WTC11 (cell line): ENCODE measurements around the gene KCNIP4. TPM values are rescaled to one million over a fixed set of nuclear protein-coding genes. Genes with fewer than 3 reads are reported as not detected.

Source experiments
- ATAC-seq: fragments of 200-7000 bp; cut with Tn5 transposase; 2 replicates; pipeline ENCODE4 v1.10.0; 2021; ENCODE audit warnings: mild to moderate bottlenecking, moderate library complexity
- CTCF ChIA-PET: fragments of 300-600 bp; sonication (Branson Sonifier 250); formaldehyde crosslinking; loops from one replicate; lab custom pipeline; 2021; ENCODE audit warnings: antibody characterized with exemption; lab: Charles Lee
- POLR2A ChIA-PET: fragments of 350-600 bp; sonication (Branson Sonifier 250); formaldehyde crosslinking; loops from one replicate; lab custom pipeline; 2021; ENCODE audit warnings: antibody characterized with exemption; lab: Charles Lee
- DNase-seq: peaks from one replicate; pipeline ENCODE4 v3.0.0; 2021; ENCODE audit warnings: low spot score
- H3K27ac Mint-ChIP-seq: 2 replicates; pipeline ENCODE4 v1.8.0; 2021; ENCODE audit warnings: mixed read lengths
- H3K27me3 Mint-ChIP-seq: 2 replicates; pipeline ENCODE4 v1.8.0; 2021; ENCODE audit warnings: low read depth, mild to moderate bottlenecking, moderate library complexity, mixed read lengths
- H3K36me3 Mint-ChIP-seq: 2 replicates; pipeline ENCODE4 v1.8.0; 2021; ENCODE audit warnings: mixed read lengths
- H3K4me1 Mint-ChIP-seq: 2 replicates; pipeline ENCODE4 v1.8.0; 2022; ENCODE audit warnings: mixed read lengths
- H3K4me3 Mint-ChIP-seq: 2 replicates; pipeline ENCODE4 v1.8.0; 2021; ENCODE audit warnings: mild to moderate bottlenecking, moderate library complexity, mixed read lengths
- H3K9me3 Mint-ChIP-seq: 2 replicates; pipeline ENCODE4 v1.8.0; 2021; ENCODE audit warnings: mixed read lengths
- CREM ChIP-seq: sonication (generic); formaldehyde crosslinking; IDR thresholded peaks from 2 replicates; pipeline ENCODE4 v1.8.1; 2022; ENCODE audit warnings: mild to moderate bottlenecking, missing genetic modification reagents, moderate library complexity
- E2F5 ChIP-seq: sonication (generic); formaldehyde crosslinking; IDR thresholded peaks from 2 replicates; pipeline ENCODE4 v1.8.1; 2022; ENCODE audit warnings: mild to moderate bottlenecking, moderate library complexity, missing genetic modification reagents
- EMX1 ChIP-seq: fragments of 250-450 bp; sonication (Bioruptor Pico); IDR thresholded peaks from 2 replicates; pipeline ENCODE4 v1.8.0; 2021; ENCODE audit warnings: mild to moderate bottlenecking
- GABPB1 ChIP-seq: sonication (generic); formaldehyde crosslinking; IDR thresholded peaks from 2 replicates; pipeline ENCODE4 v1.8.1; 2023; ENCODE audit warnings: mild to moderate bottlenecking, missing genetic modification reagents
- MAX ChIP-seq: sonication (generic); formaldehyde crosslinking; IDR thresholded peaks from 2 replicates; pipeline ENCODE4 v1.8.0; 2022; ENCODE audit warnings: mild to moderate bottlenecking, missing genetic modification reagents
- SMAD3 ChIP-seq: sonication (generic); formaldehyde crosslinking; IDR thresholded peaks from 2 replicates; pipeline ENCODE4 v1.8.0; 2022; ENCODE audit warnings: missing genetic modification reagents, mild to moderate bottlenecking, borderline replicate concordance
- SOX15 ChIP-seq: fragments of 250-450 bp; sonication (Bioruptor Pico); IDR thresholded peaks from 2 replicates; pipeline ENCODE4 v1.9.0; 2021; ENCODE audit warnings: mild to moderate bottlenecking
- TCF7 ChIP-seq: sonication (generic); formaldehyde crosslinking; IDR thresholded peaks from 2 replicates; pipeline ENCODE4 v1.8.0; 2022; ENCODE audit warnings: mild to moderate bottlenecking, low read depth, missing genetic modification reagents, moderate library complexity
- USF2 ChIP-seq: sonication (generic); formaldehyde crosslinking; IDR thresholded peaks from 2 replicates; pipeline ENCODE4 v1.8.1; 2023; ENCODE audit warnings: mild to moderate bottlenecking, missing genetic modification reagents, moderate library complexity
- ZNF423 ChIP-seq: fragments of 250-450 bp; sonication (Bioruptor Pico); IDR thresholded peaks from 2 replicates; pipeline ENCODE4 v2.1.2; 2022; ENCODE audit warnings: mild to moderate bottlenecking, moderate library complexity
- ZNF532 ChIP-seq: fragments of 250-450 bp; sonication (Bioruptor Pico); IDR thresholded peaks from 2 replicates; pipeline ENCODE4 v1.9.0; 2021; ENCODE audit warnings: mild to moderate bottlenecking, borderline replicate concordance
- total RNA-seq: library from RNA; stranded (reverse); gene quantifications from 3 replicates; pipeline ENCODE4 v1.2.3, GENCODE V29; 2021
- TF ChIP-seq, protein P1 (sequence below): sonication (generic); formaldehyde crosslinking; IDR thresholded peaks from 2 replicates; pipeline ENCODE4 v1.8.1; 2023; ENCODE audit warnings: mild to moderate bottlenecking, missing genetic modification reagents, borderline replicate concordance
- TF ChIP-seq, protein P2 (sequence below): fragments of 200-600 bp; IDR thresholded peaks from 2 replicates; pipeline ENCODE4 v1.8.0; 2022; ENCODE audit warnings: antibody characterized with exemption
- TF ChIP-seq, protein P3 (sequence below): fragments of 250-450 bp; sonication (Bioruptor Pico); IDR thresholded peaks from 2 replicates; pipeline ENCODE4 v1.9.0; 2021; ENCODE audit warnings: mild to moderate bottlenecking
- TF ChIP-seq, protein P4 (sequence below): sonication (generic); formaldehyde crosslinking; IDR thresholded peaks from 2 replicates; pipeline ENCODE4 v1.8.1; 2022; ENCODE audit warnings: low read depth, missing genetic modification reagents, borderline replicate concordance

Gene KCNIP4
- total RNA-seq, 1 experiment from 2014 or later: not detected

GRCh38 chr4:21271439-21272052 lies 677.0 kb downstream of the KCNIP4 start:
- TF ChIP-seq ZNF532 (no peak), SMAD3 (CRISPR knock-in tag) (no peak), EMX1 (CRISPR knock-in tag) (no peak), MAX (no peak)
- CTCF ChIA-PET: no interaction called here
- no peaks in the 10 kb centered on the region for H3K4me1 Mint-ChIP-seq
- no peaks in the 10 kb centered on the region for H3K9me3 Mint-ChIP-seq
- H3K36me3 Mint-ChIP-seq: no peaks in the 10 kb centered on the region
- POLR2A ChIA-PET: no interaction called here
- no peak overlapping the region for H3K27ac Mint-ChIP-seq
- DNase-seq: no peak
- no peak for ATAC-seq
- no peak overlapping the region for H3K4me3 Mint-ChIP-seq
- no peaks in the 10 kb centered on the region; the same call in 1 of the 2 replicates for H3K27me3 Mint-ChIP-seq

DNA sequence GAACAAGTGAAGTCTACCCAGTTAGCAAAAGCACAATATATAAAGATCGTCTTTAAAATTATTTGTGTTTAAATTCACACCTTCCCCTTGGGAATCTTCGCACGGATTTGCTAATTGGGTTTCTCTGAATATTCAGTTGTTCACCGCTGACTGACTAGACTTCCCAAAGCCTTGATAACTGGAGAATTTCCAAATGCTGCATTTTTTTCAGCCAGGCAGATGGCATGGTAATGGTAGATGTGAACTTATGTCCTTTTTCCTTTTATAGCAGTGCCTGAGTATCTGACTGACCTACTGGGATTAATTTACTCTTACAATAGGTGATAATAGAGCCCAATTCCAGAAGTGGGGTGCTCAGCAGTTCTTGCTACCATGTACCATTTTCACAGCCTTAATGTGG lies 700.2 kb downstream of the KCNIP4 start:
- Mint-ChIP-seq H3K27me3 (no peaks in the 10 kb centered on the region), H3K27ac (no peak overlapping the region), H3K4me1 (peaks cover 10% of the 10 kb centered on the region), H3K4me3 (no peak overlapping the region), H3K9me3 (peaks cover 6% of the 10 kb centered on the region), H3K36me3 (no peaks in the 10 kb centered on the region)
- no peak for TF ChIP-seq GABPB1
- TF ChIP-seq E2F5 (CRISPR knock-in tag): no peak
- TF ChIP-seq, protein P1, sequence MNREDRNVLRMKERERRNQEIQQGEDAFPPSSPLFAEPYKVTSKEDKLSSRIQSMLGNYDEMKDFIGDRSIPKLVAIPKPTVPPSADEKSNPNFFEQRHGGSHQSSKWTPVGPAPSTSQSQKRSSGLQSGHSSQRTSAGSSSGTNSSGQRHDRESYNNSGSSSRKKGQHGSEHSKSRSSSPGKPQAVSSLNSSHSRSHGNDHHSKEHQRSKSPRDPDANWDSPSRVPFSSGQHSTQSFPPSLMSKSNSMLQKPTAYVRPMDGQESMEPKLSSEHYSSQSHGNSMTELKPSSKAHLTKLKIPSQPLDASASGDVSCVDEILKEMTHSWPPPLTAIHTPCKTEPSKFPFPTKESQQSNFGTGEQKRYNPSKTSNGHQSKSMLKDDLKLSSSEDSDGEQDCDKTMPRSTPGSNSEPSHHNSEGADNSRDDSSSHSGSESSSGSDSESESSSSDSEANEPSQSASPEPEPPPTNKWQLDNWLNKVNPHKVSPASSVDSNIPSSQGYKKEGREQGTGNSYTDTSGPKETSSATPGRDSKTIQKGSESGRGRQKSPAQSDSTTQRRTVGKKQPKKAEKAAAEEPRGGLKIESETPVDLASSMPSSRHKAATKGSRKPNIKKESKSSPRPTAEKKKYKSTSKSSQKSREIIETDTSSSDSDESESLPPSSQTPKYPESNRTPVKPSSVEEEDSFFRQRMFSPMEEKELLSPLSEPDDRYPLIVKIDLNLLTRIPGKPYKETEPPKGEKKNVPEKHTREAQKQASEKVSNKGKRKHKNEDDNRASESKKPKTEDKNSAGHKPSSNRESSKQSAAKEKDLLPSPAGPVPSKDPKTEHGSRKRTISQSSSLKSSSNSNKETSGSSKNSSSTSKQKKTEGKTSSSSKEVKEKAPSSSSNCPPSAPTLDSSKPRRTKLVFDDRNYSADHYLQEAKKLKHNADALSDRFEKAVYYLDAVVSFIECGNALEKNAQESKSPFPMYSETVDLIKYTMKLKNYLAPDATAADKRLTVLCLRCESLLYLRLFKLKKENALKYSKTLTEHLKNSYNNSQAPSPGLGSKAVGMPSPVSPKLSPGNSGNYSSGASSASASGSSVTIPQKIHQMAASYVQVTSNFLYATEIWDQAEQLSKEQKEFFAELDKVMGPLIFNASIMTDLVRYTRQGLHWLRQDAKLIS (CRISPR knock-in tag): no peak
- TF ChIP-seq, protein P2, sequence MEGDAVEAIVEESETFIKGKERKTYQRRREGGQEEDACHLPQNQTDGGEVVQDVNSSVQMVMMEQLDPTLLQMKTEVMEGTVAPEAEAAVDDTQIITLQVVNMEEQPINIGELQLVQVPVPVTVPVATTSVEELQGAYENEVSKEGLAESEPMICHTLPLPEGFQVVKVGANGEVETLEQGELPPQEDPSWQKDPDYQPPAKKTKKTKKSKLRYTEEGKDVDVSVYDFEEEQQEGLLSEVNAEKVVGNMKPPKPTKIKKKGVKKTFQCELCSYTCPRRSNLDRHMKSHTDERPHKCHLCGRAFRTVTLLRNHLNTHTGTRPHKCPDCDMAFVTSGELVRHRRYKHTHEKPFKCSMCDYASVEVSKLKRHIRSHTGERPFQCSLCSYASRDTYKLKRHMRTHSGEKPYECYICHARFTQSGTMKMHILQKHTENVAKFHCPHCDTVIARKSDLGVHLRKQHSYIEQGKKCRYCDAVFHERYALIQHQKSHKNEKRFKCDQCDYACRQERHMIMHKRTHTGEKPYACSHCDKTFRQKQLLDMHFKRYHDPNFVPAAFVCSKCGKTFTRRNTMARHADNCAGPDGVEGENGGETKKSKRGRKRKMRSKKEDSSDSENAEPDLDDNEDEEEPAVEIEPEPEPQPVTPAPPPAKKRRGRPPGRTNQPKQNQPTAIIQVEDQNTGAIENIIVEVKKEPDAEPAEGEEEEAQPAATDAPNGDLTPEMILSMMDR: no peak
- TF ChIP-seq, protein P3, sequence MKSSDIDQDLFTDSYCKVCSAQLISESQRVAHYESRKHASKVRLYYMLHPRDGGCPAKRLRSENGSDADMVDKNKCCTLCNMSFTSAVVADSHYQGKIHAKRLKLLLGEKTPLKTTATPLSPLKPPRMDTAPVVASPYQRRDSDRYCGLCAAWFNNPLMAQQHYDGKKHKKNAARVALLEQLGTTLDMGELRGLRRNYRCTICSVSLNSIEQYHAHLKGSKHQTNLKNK: no peak
- DNase-seq (no peak), ATAC-seq (no peak)
- CTCF ChIA-PET: no interaction called here
- POLR2A ChIA-PET: no interaction called here

- CTCF ChIA-PET: no interaction called here
- TF ChIP-seq SOX15 (CRISPR knock-in tag): no peak
- no peak for TF ChIP-seq CREM
- TF ChIP-seq, protein P4, sequence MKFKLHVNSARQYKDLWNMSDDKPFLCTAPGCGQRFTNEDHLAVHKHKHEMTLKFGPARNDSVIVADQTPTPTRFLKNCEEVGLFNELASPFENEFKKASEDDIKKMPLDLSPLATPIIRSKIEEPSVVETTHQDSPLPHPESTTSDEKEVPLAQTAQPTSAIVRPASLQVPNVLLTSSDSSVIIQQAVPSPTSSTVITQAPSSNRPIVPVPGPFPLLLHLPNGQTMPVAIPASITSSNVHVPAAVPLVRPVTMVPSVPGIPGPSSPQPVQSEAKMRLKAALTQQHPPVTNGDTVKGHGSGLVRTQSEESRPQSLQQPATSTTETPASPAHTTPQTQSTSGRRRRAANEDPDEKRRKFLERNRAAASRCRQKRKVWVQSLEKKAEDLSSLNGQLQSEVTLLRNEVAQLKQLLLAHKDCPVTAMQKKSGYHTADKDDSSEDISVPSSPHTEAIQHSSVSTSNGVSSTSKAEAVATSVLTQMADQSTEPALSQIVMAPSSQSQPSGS: no peak
- TF ChIP-seq TCF7: no peak
- no peak for TF ChIP-seq ZNF423 (CRISPR knock-in tag)
- TF ChIP-seq USF2 (CRISPR knock-in tag): no peak
- no peak for TF ChIP-seq SMAD3 (CRISPR knock-in tag)
- ATAC-seq: no peak
- POLR2A ChIA-PET: no interaction called here
- Mint-ChIP-seq H3K9me3 (peaks cover 3% of the 10 kb centered on the region), H3K36me3 (peaks cover 2% of the 10 kb centered on the region; the same call in 1 of the 2 replicates), H3K4me1 (peaks cover 7% of the 10 kb centered on the region), H3K27ac (no peak overlapping the region), H3K4me3 (no peak overlapping the region), H3K27me3 (no peaks in the 10 kb centered on the region)
- DNase-seq: no peak
Observed at GRCh38 chr4:21242163-21242562, 706.4 kb downstream of the KCNIP4 start.
